HCT116 (cell line): ENCODE results near the gene AMER1. TPM values are rescaled to one million over a fixed set of nuclear protein-coding genes. Genes with fewer than 3 reads are reported as not detected.

Experiments
- ATAC-seq: fragments of 200-7000 bp; cut with Tn5 transposase; 2 replicates; pipeline ENCODE4 v1.9.1; 2020; ENCODE audit warnings: mild to moderate bottlenecking, moderate library complexity
- BruUV-seq: library from RNA; stranded (reverse); fragments of 400-500 nt; replicated peaks from 2 replicates; lab custom pipeline; 2021; lab: Mats Ljungman, UMichigan
- CTCF ChIA-PET: fragments of 300-600 bp; sonication (Branson Sonifier 250); formaldehyde crosslinking; loops from one replicate; lab custom pipeline; 2021; ENCODE audit warnings: antibody characterized with exemption; lab: Charles Lee
- POLR2A ChIA-PET: fragments of 300-600, 350-600 bp; sonication (Branson Sonifier 250); formaldehyde crosslinking; loops from one replicate; lab custom pipeline; 2021; ENCODE audit warnings: antibody characterized with exemption; lab: Charles Lee
- RAD21 ChIA-PET, 2 experiments: fragments of 300-600 bp; sonication (Branson Sonifier 250); formaldehyde crosslinking; loops; one replicate each; lab custom pipeline; 2023; ENCODE audit warnings: low total read pairs in 2 of 2; ENCODE audit not compliant: uncharacterized antibody in 2 of 2, unreplicated experiment in 2 of 2, low non-redundant PET in 1 of 2; lab: Charles Lee
- DNase-seq: peaks from one replicate; pipeline ENCODE4 v3.0.0-alpha.2; 2010; ENCODE audit warnings: low read depth, low spot score
- H2AFZ ChIP-seq: fragments of 200-600 bp; shearing (Covaris generic), sonication (generic); 2 replicates; pipeline ENCODE4 v1.6.1; 2017; ENCODE audit warnings: low read depth, mixed run types, mixed read lengths, antibody characterized with exemption, low read length; ENCODE audit not compliant: poor library complexity, severe bottlenecking
- H3K27ac ChIP-seq: 2 replicates; pipeline ENCODE4 v1.5.1; 2012; ENCODE audit warnings: low read depth, low read length
- H3K27me3 ChIP-seq: fragments of 200-600 bp; sonication (generic); 2 replicates; pipeline ENCODE4 v1.6.1; 2016; ENCODE audit warnings: mixed run types, low read length, mixed read lengths; ENCODE audit not compliant: insufficient read depth
- H3K36me3 ChIP-seq, 2 experiments: fragments of 200-500 bp in 1 of 2; fragments of 200-600 bp in 1 of 2; sonication (Bioruptor generic) in 1 of 2; sonication (generic) in 1 of 2; 2 replicates each; pipeline versions ENCODE4 v1.5.1 to v1.6.1; 2014 to 2016; ENCODE audit warnings: low read length in 2 of 2, inconsistent platforms in 1 of 2, mixed read lengths in 1 of 2, mixed run types in 1 of 2; ENCODE audit not compliant: insufficient read depth in 2 of 2, control insufficient read depth in 1 of 2
- H3K4me1 ChIP-seq, 2 experiments: fragments of 200-600 bp in 1 of 2; sonication (generic) in 1 of 2; 2 replicates each; pipeline versions ENCODE4 v1.5.1 to v1.6.1; 2012 to 2017; ENCODE audit warnings: low read length in 2 of 2, inconsistent platforms in 1 of 2, mild to moderate bottlenecking in 1 of 2, mixed read lengths in 1 of 2, mixed run types in 1 of 2, moderate library complexity in 1 of 2; ENCODE audit not compliant: insufficient read depth in 2 of 2, control insufficient read depth in 1 of 2
- H3K4me2 ChIP-seq: fragments of 200-600 bp; sonication (generic); 2 replicates; pipeline ENCODE4 v1.6.1; 2017; ENCODE audit warnings: mixed run types, low read length, mixed read lengths
- H3K4me3 ChIP-seq, 2 experiments: fragments of 200-600 bp in 1 of 2; sonication (generic) in 1 of 2; replicated peaks in 1 of 2; 2 replicates each; pipeline ENCODE4 v1.5.1; 2011 to 2016; ENCODE audit warnings: low read length in 2 of 2, control low read depth in 1 of 2, low read depth in 1 of 2, mild to moderate bottlenecking in 1 of 2, mixed read lengths in 1 of 2, mixed run types in 1 of 2
- H3K79me2 ChIP-seq: fragments of 200-600 bp; sonication (generic); 2 replicates; pipeline ENCODE4 v1.6.1; 2017; ENCODE audit warnings: mild to moderate bottlenecking, mixed run types, low read length, moderate library complexity, mixed read lengths; ENCODE audit not compliant: insufficient read depth
- H3K9ac ChIP-seq: fragments of 200-600 bp; sonication (generic); 2 replicates; pipeline ENCODE4 v1.6.1; 2016; ENCODE audit warnings: low read length, mixed read lengths
- H3K9me2 ChIP-seq: fragments of 200-600 bp; sonication (generic), shearing (Covaris generic); 2 replicates; pipeline ENCODE4 v1.6.1; 2017; ENCODE audit warnings: mixed run types, mild to moderate bottlenecking, moderate library complexity; ENCODE audit not compliant: insufficient read depth
- H3K9me3 ChIP-seq, 2 experiments: fragments of 200-500 bp in 1 of 2; fragments of 200-600 bp in 1 of 2; sonication (Bioruptor generic) in 1 of 2; sonication (generic) in 1 of 2; 2 replicates each; pipeline ENCODE4 v1.6.1; 2014 to 2017; ENCODE audit warnings: low read length in 2 of 2, mixed read lengths in 2 of 2, inconsistent platforms in 1 of 2, low read depth in 1 of 2, mild to moderate bottlenecking in 1 of 2, mixed run types in 1 of 2, moderate library complexity in 1 of 2; ENCODE audit not compliant: control insufficient read depth in 1 of 2, insufficient read depth in 1 of 2
- H4K20me1 ChIP-seq: fragments of 200-600 bp; sonication (generic), shearing (Covaris generic); 2 replicates; pipeline ENCODE4 v1.6.1; 2017; ENCODE audit warnings: mixed run types, mild to moderate bottlenecking, moderate library complexity; ENCODE audit not compliant: insufficient read depth
- CEBPB ChIP-seq: IDR thresholded peaks from 2 replicates; pipeline ENCODE4 v1.6.1; 2012; ENCODE audit warnings: low read depth
- EGR1 ChIP-seq: IDR thresholded peaks from 2 replicates; pipeline ENCODE4 v1.6.1; 2012; ENCODE audit warnings: low read depth
- ELF1 ChIP-seq: IDR thresholded peaks from 2 replicates; pipeline ENCODE4 v1.6.1; 2012; ENCODE audit warnings: low read depth, borderline replicate concordance
- EZH2phosphoT487 ChIP-seq: fragments of 200-600 bp; IDR thresholded peaks from 2 replicates; pipeline ENCODE4 v1.6.1; 2018; ENCODE audit warnings: antibody characterized with exemption, borderline replicate concordance
- FOSL1 ChIP-seq: IDR thresholded peaks from 2 replicates; pipeline ENCODE4 v1.6.1; 2012; ENCODE audit warnings: low read depth
- JUND ChIP-seq: IDR thresholded peaks from 2 replicates; pipeline ENCODE4 v1.6.1; 2012
- POLR2A ChIP-seq: IDR thresholded peaks from 2 replicates; pipeline ENCODE4 v1.7.0; 2011; ENCODE audit warnings: borderline replicate concordance; ENCODE audit not compliant: insufficient read depth, insufficient read length; ENCODE audit errors: extremely low read depth
- RAD21 ChIP-seq: IDR thresholded peaks from 2 replicates; pipeline ENCODE4 v1.6.1; 2012; ENCODE audit warnings: low read depth, mild to moderate bottlenecking
- SIN3A ChIP-seq: IDR thresholded peaks from 2 replicates; pipeline ENCODE4 v1.6.1; 2012; ENCODE audit warnings: low read depth
- SP1 ChIP-seq: IDR thresholded peaks from 2 replicates; pipeline ENCODE4 v1.6.1; 2012; ENCODE audit warnings: low read depth
- SRF ChIP-seq: IDR thresholded peaks from 2 replicates; pipeline ENCODE4 v1.6.1; 2012; ENCODE audit warnings: low read depth
- YY1 ChIP-seq: IDR thresholded peaks from 2 replicates; pipeline ENCODE4 v1.6.1; 2011; ENCODE audit warnings: low read length, low read depth, moderate library complexity, mild to moderate bottlenecking; ENCODE audit not compliant: insufficient replicate concordance; ENCODE audit errors: extremely low read depth
- ZBTB33 ChIP-seq: IDR thresholded peaks from 2 replicates; pipeline ENCODE4 v1.6.1; 2011; ENCODE audit warnings: mild to moderate bottlenecking, low read length, moderate library complexity; ENCODE audit not compliant: insufficient replicate concordance; ENCODE audit errors: extremely low read depth
- ZFX ChIP-seq: fragments of 450-650 bp; IDR thresholded peaks from 2 replicates; pipeline ENCODE4 v1.6.1; 2017
- ZNF274 ChIP-seq: fragments of 200-500 bp; sonication (Bioruptor generic); IDR thresholded peaks from 2 replicates; pipeline ENCODE4 v1.6.1; 2014; ENCODE audit warnings: mild to moderate bottlenecking, low read depth, low read length, inconsistent platforms
- intact Hi-C: fragments of 100-400 bp; cut with micrococcal nuclease; formaldehyde crosslinking; loops from 2 replicates; pipeline ENCODE4 v1.10.0; 2022
- total RNA-seq: library from RNA; stranded (reverse); gene quantifications from one replicate; pipeline ENCODE4 v1.2.1, GENCODE V29; 2021; ENCODE audit not compliant: unreplicated experiment
- TF ChIP-seq, protein P1 (sequence below): IDR thresholded peaks from 2 replicates; pipeline ENCODE4 v1.6.1; 2012; ENCODE audit warnings: low read depth

The AMER1 gene
- total RNA-seq, 1 experiment from 2014 or later = 2.8 TPM

DNA sequence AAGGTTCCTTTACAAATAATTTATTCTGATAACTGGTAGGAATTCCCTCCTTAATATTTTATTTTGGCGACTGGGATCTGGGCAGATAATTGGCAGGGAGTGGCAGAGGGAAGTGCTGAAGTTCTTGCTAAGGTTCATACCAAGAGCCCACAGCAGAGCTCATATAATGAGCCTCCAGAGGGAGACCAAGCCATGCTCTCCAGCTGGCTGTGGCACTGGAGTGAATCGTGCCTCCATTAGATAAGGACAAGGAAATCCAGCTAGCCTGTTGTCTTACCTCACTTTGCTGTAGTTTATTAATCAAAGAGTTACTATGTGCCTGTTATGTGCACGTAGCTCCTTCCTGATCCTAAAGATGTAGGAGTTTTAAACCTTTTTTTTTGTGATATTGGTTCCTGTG, 23.6 kb upstream of the AMER1 start:
- BruUV-seq = no TSS peak
- ATAC-seq (no peak), DNase-seq (no peak)
- H3K79me2 ChIP-seq = no peaks in the 10 kb centered on the region
- ChIA-PET POLR2A (no interaction called here), RAD21 (no interaction called here), CTCF (no interaction called here)
- H2AFZ ChIP-seq = no peak overlapping the region
- no peaks in the 10 kb centered on the region for H3K4me1 ChIP-seq
- H3K27me3 ChIP-seq = no peaks in the 10 kb centered on the region
- no peak overlapping the region for H3K4me2 ChIP-seq
- H4K20me1 ChIP-seq = no peaks in the 10 kb centered on the region
- no peak overlapping the region for H3K4me3 ChIP-seq
- no peaks in the 10 kb centered on the region for H3K9me3 ChIP-seq
- intact Hi-C loops = no loop called here
- H3K27ac ChIP-seq = no peak overlapping the region
- H3K9ac ChIP-seq = no peak overlapping the region
- H3K36me3 ChIP-seq = no peaks in the 10 kb centered on the region
- 0 out of 2 replicates have a peak, but pooled peaks have one; percentile 9 for TF ChIP-seq RAD21
- no peak for TF ChIP-seq EGR1
- H3K9me2 ChIP-seq = no peaks in the 10 kb centered on the region

DNA sequence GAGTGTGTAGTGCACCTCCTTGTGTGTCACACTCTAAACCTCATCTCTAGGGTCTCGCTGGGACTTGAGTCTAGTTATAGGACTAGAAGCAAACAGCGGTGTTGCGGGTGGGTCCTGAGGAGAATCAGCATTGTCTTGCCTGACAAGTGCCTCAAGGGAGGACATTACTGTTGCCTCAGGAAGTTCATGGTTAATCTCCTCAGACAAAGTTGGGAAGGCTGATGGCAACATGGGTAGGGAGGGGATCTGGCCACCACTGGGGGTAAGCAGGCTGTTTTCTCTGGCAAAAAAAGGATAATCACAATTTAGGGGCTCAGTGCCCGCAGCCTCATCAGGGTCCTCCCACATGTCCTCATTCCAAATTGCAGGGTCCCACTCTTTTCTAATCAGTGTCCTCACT, 12.5 kb upstream of the AMER1 start:
- no peaks in the 10 kb centered on the region for H3K9me3 ChIP-seq
- H3K4me1 ChIP-seq = no peaks in the 10 kb centered on the region
- no TSS peak for BruUV-seq
- ChIA-PET RAD21 (no interaction called here), POLR2A (no interaction called here), CTCF (no interaction called here)
- no peaks in the 10 kb centered on the region for H3K27me3 ChIP-seq
- no peak overlapping the region for H2AFZ ChIP-seq
- no peaks in the 10 kb centered on the region for H3K79me2 ChIP-seq
- H3K36me3 ChIP-seq = no peaks in the 10 kb centered on the region
- no peak overlapping the region for H3K27ac ChIP-seq
- DNase-seq (no peak), ATAC-seq (no peak)
- no peak overlapping the region for H3K9ac ChIP-seq
- no peaks in the 10 kb centered on the region for H4K20me1 ChIP-seq
- H3K9me2 ChIP-seq = no peaks in the 10 kb centered on the region
- intact Hi-C loops = loop anchor here (10.0 kb wide), 1 partner anchor 123 kb away; no protein-coding TSS in a partner anchor
- no peak overlapping the region for H3K4me2 ChIP-seq
- no peak for TF ChIP-seq ZBTB33
- no peak for TF ChIP-seq SIN3A
- TF ChIP-seq, protein P1, sequence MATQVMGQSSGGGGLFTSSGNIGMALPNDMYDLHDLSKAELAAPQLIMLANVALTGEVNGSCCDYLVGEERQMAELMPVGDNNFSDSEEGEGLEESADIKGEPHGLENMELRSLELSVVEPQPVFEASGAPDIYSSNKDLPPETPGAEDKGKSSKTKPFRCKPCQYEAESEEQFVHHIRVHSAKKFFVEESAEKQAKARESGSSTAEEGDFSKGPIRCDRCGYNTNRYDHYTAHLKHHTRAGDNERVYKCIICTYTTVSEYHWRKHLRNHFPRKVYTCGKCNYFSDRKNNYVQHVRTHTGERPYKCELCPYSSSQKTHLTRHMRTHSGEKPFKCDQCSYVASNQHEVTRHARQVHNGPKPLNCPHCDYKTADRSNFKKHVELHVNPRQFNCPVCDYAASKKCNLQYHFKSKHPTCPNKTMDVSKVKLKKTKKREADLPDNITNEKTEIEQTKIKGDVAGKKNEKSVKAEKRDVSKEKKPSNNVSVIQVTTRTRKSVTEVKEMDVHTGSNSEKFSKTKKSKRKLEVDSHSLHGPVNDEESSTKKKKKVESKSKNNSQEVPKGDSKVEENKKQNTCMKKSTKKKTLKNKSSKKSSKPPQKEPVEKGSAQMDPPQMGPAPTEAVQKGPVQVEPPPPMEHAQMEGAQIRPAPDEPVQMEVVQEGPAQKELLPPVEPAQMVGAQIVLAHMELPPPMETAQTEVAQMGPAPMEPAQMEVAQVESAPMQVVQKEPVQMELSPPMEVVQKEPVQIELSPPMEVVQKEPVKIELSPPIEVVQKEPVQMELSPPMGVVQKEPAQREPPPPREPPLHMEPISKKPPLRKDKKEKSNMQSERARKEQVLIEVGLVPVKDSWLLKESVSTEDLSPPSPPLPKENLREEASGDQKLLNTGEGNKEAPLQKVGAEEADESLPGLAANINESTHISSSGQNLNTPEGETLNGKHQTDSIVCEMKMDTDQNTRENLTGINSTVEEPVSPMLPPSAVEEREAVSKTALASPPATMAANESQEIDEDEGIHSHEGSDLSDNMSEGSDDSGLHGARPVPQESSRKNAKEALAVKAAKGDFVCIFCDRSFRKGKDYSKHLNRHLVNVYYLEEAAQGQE = no peak
- TF ChIP-seq FOSL1 = no peak
- no peak for TF ChIP-seq JUND
- no peak for TF ChIP-seq ZFX
- no peak for TF ChIP-seq POLR2A
- TF ChIP-seq ZNF274 = no peak
- TF ChIP-seq SRF = no peak
- TF ChIP-seq YY1 = no peak
- no peak for TF ChIP-seq ELF1
- no peak for TF ChIP-seq RAD21
- TF ChIP-seq SP1 = no peak
- no peak for TF ChIP-seq EZH2phosphoT487
- TF ChIP-seq CEBPB = no peak
- no peak overlapping the region for H3K4me3 ChIP-seq
